Measurements from ENCODE around the gene GNG14.
A peak's percentile ranks its signal among the peaks of the same experiment; 100 is the strongest.
"Not testable (repeated sequence)": the region's sequence is repeated elsewhere in the genome, so short reads cannot be mapped to it uniquely, and the experiment has no call there.

The GNG14 gene

GRCh38 chr19:12696366-12697335, 8.9 kb downstream of the GNG14 start, which contains the start of gene FBXW9:
TSS of gene FBXW9 (minus strand) at chr19:12696631. CDS start at chr19:12696581, 50 bp downstream.
- peak; percentile 85 to 89 for DNase-seq (ENCODE audit: low read depth in 2 of 2)

DNA sequence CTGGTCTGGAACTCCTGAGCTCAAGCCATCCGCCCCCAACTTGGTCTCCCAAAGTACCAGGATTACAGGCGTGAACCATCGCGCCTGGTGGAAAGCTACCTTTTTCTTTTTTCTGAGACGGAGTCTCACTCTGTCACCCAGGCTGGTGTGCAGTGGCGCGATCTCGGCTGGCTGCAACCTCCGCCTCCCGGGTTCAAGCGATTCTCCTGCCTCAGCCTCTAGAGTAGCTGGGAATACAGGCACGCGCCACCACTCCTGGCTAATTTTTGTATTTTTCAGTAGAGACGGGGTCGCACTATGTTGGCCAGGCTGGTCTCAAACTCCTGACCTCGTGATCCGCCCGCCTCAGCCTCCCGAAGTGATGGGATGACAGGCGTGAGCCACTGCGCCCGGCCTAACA, 9.6 kb downstream of the GNG14 start:
- not testable (repeated sequence) for DNase-seq (ENCODE audit: low read depth in 2 of 2)

DNA sequence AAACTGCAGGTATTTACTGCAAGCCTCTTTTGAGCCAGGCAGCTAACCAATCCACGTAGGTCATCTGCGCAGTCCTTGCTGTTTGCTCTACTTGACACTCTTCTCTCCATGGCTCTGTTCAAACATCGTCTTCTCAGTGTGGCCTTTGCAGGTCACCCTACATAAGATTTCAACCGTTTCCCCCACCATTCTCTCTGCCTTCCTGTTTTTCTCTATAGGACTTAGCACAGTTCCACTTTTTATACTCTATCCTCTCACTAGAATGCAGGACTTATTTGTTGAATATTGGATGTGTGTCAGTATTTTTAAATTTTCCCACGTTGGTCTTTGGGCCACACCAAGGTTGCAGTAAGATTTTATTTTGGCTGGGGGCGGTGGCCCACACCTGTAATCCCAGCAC, 10.3 kb downstream of the GNG14 start:
- no peak for DNase-seq (ENCODE audit: low read depth in 2 of 2)

DNA sequence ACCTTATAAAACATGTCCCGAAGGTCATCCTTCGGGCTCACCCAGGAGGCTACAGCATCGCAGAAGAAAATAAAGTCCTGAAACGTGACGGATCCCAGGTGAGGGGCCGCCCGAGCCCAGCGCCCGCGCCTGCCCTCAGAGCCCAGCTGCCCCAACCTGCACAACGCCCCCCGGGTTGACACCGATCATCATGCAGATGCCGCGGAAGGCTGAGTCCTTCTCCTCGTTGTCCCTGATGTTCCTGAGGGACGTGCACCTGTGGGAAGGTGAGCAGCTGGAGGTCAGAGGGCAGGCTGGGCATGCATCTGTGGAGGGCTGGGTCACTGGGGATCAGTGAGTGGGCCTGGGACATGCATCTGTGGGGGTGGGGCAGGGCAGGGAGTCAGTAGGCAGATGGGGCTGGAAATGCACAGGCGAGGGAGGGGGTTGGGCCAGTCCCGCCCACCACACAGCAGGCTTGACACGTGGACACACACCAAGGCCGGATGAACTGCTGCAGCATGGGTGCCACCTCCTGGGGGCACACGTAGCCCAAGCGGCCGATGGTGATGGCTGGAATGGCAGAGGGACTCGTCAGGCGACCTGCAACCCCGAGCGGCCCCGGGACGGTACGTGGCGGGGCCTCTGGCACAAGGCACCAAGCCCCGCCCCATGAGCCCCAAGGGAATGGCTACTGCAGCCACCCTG, 13.9 kb downstream of the GNG14 start:
- DNase-seq (ENCODE audit: low read depth in 2 of 2): no peak

GRCh38 chr19:12703046-12703445, 15.2 kb downstream of the GNG14 start:
- no peak for DNase-seq (ENCODE audit: low read depth in 2 of 2)

GRCh38 chr19:12705169-12705568, 17.4 kb downstream of the GNG14 start:
- DNase-seq (ENCODE audit: low read depth in 2 of 2): no peak

GRCh38 chr19:12705654-12706331, 18.0 kb downstream of the GNG14 start:
- DNase-seq (ENCODE audit: low read depth in 2 of 2): no peak

- DNase-seq (ENCODE audit: low read depth in 2 of 2): no peak
Measured at GRCh38 chr19:12706332-12706718, 18.5 kb downstream of the GNG14 start.

DNA sequence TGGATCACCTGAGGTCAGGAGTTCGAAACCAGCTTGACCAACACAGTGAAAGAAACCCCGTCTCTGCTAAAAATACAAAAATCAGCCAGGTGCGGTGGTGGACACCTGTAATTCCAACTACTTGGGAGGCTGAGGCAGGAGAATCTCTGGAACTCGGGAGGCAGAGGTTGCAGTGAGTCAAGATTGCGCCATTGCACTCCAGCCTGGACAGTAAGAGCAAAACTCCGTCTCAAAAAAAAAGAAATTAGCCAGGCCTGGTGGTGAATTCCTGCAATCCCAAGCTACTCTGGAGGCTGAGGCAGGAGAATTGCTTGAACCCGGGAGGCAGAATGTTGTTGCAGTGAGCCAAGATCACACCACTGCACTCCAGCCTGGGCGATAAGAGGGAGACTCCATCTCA, 20.8 kb downstream of the GNG14 start:
- no peak for DNase-seq (ENCODE audit: low read depth in 2 of 2)

DNA sequence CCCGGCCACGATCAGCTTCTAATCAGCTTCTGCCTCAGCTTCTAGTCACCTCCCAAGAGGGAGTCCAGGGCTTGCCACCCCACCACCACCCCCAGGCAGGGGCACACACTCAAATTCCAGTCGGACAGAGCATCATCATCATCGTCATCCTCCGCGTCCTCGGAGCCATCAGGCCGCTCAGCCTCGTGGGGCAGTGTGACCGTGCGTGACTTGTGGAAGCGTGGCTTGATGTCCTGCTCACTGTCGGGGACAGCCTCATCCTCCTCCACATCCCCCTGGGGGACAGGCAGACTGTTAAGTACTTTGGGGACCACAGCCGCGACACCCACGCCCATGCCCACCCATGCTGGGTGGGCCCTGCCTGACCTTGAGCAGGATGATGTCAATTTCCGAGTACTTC, 23.4 kb downstream of the GNG14 start:
- no peak for DNase-seq (ENCODE audit: low read depth in 2 of 2)

GRCh38 chr19:12712077-12712476, 24.3 kb downstream of the GNG14 start:
- DNase-seq (ENCODE audit: low read depth in 2 of 2): not testable (repeated sequence)

DNA sequence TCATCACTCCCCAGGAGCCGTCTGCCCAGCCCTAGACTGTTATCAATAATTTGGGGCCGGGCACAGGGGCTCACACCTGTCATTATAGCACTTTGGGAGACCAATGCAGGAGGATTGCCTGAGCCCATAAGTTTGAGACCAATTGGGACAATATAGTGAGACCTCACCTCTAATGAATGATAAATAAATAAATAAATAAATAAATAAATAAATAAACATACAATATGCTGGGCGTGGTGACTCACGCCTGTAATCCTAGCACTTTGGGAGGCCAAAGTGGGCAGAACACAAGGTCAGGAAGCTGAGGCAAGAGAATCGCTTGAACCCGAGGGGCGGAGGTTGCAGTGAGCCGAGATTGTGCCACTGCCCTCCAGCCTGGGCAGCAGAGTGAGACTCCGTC, 25.5 kb downstream of the GNG14 start:
- not testable (repeated sequence) for DNase-seq (ENCODE audit: low read depth in 2 of 2)

DNA sequence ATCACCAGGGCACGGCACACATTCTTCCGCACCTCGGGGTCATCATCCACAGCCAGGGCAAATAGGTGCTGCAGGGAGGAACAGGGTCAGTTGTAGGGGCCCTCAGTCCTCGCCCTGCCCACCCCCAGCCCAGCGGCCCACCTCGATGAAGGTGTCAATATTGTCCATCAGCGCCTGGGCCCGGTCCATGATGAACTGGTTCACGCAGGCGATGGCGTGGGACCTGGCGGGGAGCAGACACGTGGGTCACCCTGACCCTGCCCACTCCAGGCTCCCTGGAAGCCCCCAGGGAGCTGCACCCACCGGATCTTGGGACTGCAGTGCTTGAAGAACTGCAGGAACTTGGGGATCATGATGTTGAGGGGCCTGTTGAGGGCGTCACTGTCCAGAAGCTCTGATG, 27.3 kb downstream of the GNG14 start:
- DNase-seq (ENCODE audit: low read depth in 2 of 2): no peak

DNA sequence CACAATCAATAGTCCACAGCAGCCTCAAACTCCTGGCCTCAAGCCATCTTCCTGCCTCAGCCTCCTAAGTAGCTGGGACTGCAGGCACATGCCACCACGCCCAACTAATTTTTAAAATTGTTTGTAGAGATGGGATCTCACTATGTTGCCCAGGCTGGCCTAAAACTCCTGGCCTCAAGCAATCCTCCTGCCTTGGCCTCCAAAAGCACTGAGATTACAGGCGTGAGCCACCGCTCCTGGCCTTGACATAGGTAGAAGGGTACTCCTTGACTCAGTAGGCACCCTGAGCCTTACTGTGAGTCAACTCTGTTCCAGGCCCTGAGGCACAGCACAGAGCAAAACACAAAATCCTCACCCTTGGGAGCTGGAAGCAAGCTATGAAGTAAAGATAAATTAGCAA, 28.1 kb downstream of the GNG14 start:
- DNase-seq (ENCODE audit: low read depth in 2 of 2): no peak

DNA sequence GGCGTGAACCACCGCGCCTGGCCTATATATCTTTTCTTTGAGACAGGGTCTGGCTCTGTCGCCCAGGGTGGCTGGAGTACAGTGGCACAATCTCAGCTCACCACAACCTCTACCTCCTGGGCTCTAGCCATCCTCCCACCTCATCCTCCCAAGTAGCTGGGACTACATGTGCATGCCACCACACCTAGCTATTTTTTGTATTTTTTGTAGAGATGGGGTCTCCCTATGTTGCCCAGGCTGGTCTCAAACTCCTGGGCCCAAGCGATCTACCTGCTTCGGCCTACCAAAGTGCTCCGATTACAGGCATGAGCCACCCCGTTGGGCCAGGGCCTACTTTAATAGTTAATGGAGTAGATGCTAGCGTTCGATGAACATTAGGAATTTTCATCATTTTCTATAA, 32.5 kb downstream of the GNG14 start:
- DNase-seq (ENCODE audit: low read depth in 2 of 2): no peak

- no peak for DNase-seq (ENCODE audit: low read depth in 2 of 2)
Measured at GRCh38 chr19:12720851-12721655, 33.3 kb downstream of the GNG14 start.

- peak; percentile 47 to 49 for DNase-seq (ENCODE audit: low read depth in 2 of 2)
Measured at GRCh38 chr19:12721656-12722565, 34.1 kb downstream of the GNG14 start.

GRCh38 chr19:12722566-12723380, 35.0 kb downstream of the GNG14 start:
- DNase-seq (ENCODE audit: low read depth in 2 of 2): peak; percentile 98

GRCh38 chr19:12723381-12723640, 35.5 kb downstream of the GNG14 start:
- DNase-seq (ENCODE audit: low read depth in 2 of 2): no peak

All from fibroblast of skin of left biceps (primary cell).